HG03095 (cell line): ENCODE measurements around the gene CRIP1.

Experiments
- ATAC-seq: cut with Tn5 transposase; IDR thresholded peaks from one replicate; pipeline ENCODE4 v1.9.1; 2021; ENCODE audit warnings: moderate library complexity; ENCODE audit not compliant: unreplicated experiment

Gene CRIP1

DNA sequence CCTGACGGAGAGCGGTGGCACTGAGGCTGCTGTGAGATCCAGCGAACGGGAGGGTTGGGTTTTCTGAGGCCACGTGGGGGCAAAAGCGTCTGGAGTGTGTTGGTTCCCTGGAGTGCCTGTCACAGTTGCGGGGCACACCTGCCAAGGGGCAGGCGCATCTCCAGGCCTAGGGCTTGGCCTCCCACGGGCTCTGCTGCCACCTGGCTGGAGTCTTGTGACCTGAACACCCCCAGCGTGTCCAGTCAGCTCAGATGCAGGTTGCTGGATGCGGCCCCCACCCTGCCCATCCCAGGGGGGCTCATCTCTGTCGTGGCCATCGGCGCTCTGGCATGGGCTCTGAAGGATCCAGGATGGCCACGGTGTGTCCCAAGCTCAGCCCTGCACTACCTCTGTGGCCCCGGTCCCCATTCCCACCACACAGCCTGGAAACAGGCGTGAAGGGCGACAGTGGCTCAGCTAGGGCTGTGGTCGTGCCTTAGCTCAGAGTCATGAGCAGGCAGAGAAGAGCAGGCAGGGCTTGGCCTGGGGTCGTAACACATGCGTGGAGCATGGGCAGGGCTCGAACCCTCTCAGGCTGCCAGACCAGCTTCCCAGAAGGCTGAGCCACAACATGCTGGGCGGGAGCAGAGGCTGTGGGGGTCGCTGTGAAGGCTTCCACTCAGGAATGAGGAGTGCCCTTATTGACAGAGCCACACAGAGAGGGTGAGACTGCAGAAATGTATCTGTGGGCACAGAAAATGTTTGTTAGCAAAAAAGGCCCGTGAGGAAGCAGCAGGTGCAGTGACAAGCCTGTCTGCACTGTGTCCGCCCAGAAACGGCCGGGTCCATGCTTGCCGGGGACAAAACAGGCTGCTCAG lies 35.6 kb upstream of the CRIP1 start:
- ATAC-seq: no peak

DNA sequence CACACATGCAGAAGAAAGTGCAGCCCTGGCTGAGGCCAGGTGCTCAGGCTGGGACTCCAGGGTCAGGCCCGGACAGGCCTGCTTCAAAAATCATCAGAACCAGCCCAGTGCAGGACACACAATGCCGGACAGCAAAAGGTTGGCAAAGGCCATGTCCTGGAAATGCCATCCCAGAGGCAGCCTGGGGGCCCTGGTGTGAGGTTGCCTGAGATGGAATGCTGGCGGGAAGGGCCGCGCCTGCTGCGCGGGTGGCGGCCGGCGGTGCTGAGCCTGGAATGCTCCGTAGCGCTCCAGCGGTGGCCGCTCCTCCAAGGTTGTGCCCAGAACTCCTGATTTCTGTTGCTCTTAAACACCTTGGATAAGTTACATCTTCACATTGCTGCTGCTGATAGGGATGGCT lies 33.7 kb upstream of the CRIP1 start:
- no peak for ATAC-seq

DNA sequence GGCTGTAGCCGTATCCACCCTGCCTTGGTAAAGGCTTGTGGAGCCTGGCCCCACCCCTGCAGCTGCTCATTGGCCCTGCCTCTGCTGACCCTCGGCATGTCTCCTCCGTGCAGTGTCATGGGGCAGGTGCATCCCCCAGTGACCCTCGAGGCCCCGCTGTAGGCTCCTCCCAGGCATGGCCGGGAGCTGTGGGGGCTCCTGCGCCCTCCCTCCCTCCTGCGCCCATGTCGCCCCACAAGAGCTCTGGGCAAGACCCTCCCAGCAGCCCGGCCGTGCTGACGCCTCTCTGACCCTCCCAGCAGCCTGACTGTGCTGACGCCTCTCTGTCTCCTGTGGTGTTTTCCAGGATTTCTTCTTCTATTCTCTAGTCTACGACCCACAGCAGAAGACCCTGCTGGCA lies 32.8 kb upstream of the CRIP1 start:
- ATAC-seq: no peak

DNA sequence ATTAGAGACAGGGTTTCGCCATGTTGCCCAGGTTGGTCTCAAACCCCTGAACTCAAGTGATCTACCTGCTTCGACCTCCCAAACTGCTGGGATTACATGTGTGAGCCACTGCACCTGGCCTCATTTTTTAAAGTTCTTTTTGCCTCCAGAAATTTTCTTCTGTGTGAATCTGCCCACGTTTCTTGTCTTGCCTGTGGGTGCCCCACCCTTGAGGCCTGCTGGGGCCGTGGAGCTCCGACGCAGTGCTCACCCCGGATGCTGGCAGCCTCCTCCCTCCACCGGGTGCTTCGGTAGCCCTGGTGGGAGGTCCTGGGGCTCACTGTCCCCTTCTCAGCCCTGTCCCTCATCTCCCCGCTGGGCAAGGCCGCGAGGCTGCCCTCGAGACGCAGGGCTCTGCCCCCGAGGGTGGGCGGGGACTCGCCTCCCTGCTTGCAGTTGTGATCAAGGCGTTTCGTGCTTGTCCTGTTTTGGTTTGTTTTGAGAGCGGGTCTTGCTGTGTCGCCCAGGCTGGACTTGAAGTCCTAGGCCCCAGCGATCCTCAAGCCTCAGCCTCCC lies 31.5 kb upstream of the CRIP1 start:
- no peak for ATAC-seq

DNA sequence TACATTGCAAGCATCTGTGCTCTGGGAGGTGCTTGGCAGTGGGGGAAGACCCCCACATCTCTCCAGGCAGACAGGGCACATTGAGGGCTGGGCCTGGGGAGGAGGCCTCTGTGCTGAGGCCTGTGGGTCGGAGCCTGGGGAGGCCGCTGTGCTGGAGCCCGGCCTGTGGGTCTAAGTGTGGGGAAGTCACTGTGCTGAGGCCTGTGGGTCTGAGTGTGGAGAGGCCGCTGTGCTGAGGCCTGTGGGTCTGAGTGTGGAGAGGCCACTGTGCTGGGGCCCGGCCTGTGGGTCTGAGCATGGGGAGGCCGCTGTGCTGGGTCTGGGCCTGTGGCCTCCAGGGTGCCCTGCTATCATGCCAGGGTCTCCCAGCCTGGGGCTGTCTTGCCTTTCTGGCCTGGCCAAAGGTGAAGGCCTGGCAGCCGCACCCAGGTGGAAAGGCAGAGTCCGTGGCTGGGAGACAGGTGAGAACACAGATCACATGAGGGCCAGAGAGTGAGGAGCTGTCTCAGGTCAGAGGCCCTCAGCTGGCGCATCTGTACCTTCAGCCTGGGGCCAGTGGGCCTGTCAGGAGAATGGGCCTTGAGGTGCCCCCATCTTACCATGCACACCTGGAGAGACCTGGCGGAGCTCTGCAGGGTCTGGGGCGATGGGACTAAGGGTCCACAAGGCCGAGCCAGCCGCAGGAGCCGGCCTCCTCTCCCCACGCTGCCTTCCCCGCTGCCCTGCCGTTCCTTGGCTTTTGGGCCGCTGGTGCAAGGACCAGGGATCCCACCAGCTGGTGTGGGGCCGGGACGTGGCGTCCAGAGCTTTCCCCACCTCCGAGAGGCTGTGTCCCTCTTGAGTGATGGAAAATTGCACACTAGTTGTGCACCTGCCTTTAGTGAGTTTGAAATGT lies 30.7 kb upstream of the CRIP1 start:
- no peak for ATAC-seq

DNA sequence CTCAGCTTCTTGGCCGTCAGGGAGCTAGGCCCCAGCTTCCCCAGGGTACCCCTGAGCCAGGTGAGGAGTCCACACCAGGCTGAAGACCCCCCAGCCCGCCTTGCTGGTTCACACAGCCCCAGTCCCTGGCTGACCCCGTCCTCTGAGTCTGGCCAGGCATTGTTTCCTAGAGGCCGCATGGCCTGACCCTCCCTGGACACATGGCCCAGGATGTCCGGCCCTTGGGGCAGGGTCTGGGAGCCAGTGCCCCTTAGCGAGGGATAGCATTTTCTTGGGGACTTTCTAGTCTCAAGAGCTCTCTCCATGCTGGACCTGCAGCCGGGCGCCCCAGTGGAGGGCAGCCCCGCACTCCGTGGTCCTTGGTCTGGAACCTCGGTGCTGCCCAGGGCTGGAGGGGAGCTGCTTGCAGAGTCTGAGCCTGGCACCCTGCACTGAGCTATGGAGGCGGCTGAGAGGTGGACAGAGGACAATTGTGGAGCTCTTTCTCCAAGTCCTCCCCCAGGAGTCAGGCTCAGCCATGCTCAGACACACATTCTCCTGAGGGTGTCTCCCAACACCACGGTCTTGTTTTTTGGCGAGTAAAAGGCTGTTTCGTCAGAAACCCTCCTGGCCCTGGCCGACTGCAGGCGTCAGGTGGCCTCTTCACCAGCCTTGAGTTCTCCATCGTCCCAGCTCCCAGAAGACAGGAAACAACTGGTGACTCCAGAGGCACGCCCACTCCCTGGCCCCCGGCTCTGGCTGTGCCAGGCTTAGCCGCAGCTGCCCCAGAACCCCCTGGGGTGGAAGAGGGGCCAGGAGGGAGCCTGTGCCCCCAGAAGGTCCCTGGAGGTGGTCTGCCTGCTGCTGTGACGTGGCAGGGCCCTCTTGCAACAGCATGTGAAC lies 29.7 kb upstream of the CRIP1 start:
- no peak for ATAC-seq

DNA sequence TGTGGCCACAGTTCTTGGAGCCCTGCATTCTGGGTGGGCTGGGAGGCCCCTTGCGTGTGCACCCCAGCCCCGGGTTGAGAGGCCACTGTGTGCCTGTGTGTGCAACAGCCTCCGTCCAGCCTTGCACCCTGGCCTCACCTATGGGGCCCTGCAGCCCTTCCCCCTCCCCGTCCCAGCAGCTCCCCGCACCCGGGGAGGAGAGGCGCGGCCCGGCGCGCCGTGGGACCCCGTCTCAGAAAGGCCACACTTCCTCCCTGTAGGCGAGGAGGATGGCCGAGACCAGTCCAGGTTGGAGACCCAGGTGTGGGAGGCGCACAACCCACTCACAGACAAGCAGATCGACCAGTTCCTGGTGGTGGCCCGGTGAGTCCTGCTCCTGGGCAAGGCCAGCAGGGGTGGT lies 28.7 kb upstream of the CRIP1 start:
- ATAC-seq: no peak

DNA sequence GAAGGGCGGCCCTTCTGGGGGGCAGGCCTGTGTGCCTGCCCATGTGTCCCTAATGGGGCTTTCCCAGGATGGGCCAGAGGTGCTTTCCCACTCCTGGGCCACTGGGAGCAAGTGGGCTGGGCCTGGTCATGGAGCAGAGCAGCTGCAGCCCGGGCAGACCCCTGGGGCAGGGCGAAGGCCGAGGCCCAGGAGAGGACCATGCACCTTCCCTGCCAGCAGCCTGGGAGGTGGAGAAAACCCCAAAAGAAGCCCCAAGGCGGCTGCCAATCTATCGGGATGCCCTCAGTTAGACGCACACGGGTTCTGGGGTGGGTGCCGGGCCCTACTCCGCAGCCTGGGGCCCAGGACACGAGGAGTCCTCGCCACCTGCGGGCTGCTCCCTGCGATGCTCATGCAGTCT lies 28.1 kb upstream of the CRIP1 start:
- ATAC-seq: no peak

DNA sequence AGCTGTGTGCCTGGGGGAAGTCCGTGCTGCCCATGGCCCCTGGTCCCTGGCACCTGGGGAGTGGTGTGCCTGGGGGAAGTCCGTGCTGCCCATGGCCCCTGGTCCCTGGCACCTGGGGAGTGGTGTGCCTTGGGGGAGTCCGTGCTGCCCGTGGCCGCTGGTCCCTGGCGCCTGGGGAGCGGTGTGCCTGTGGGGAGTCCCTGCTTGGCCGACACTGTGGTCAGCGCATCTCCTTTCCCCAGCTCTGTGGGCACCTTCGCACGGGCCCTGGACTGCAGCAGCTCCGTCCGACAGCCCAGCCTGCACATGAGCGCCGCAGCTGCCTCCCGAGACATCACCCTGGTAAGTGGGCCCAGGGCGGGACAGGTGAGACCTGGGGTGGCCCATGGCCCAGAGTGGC lies 26.6 kb upstream of the CRIP1 start:
- ATAC-seq: no peak

DNA sequence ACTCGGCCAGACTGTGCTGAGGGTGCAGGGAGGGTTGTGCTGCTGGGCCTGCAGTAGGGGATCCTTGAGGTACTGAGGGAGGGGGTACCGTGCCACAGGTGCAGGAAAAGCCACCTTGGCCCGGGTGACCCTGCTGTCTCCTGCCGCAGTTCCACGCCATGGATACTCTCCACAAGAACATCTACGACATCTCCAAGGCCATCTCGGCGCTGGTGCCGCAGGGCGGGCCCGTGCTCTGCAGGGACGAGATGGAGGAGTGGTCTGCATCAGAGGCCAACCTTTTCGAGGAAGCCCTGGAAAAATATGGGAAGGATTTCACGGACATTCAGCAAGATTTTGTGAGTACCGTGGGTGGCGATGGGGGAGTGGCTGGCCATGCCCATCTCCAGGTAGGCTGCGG lies 26.1 kb upstream of the CRIP1 start:
- ATAC-seq: no peak

DNA sequence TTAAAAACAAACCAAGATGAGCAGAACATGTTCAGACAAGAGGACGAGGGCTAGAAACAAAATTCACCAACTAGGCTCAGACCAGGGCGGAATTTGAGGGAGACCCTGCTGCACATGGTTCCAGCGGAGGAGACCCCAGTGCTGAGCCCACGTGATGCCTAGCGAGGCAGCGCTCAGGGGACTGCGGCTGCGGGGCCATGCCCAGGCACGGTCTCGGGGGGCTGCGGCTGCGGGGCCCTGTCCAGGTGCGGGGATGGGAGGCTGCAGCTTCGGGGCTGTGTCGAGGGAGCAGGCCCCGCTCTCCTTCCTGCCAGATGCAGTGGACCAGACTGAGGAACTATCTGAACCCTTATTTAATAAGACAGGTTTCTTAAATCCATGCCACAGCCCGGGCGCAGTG lies 24.8 kb upstream of the CRIP1 start:
- ATAC-seq: no peak

DNA sequence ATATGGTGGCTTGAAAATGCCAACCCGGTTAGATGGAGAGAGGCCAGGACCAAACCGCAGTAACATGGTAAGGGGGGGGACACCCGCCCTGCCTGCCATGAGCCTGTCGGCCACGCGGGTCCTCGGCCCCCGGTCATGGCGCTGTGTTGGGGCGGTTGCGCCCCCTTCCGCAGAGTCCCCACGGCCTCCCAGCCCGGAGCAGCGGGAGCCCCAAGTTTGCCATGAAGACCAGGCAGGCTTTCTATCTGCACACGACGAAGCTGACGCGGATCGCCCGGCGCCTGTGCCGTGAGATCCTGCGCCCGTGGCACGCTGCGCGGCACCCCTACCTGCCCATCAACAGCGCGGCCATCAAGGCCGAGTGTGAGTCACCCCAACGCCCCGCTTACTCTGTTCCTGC lies 22.2 kb upstream of the CRIP1 start:
- ATAC-seq: no peak

DNA sequence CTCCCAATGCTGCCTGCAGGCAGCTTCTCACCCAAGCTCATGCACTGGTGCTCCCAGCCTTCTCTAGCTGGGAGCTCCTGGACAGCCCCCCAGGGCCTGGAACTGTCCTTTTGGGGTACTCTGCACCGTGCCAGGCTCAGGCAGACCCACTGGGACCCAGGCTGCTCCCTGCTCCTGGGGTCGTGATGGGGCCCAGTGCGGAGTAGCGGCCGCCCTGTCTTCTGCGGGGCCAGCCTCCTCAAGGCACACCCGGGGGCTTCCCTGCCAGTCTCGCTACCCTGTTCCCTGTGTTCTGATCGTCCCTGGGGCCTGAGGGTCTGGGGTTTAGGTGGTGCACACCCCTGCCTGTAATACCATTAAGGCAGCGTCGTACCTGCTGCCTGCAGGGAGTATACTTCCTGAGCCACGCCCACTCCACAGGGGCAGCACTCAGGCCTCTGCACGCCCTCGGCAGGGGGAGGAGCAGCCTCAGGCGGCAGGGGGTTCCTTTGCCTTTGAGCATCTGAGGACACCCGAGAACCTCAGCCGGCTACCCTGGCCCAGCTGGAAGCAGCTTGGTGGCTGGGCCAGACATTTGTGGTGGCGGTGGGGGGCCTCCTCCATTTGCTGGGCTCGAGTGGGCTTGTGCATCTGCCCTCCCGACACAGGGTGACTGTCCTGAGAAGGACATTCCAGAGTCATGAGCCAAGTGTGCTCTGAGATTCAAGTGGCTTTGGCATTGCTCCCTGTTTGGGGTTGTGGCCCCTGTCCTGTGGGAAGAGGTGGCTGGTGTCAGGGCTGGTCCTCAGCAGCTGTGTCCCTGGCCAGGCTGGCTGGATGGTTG lies 21.3 kb upstream of the CRIP1 start:
- no peak for ATAC-seq

DNA sequence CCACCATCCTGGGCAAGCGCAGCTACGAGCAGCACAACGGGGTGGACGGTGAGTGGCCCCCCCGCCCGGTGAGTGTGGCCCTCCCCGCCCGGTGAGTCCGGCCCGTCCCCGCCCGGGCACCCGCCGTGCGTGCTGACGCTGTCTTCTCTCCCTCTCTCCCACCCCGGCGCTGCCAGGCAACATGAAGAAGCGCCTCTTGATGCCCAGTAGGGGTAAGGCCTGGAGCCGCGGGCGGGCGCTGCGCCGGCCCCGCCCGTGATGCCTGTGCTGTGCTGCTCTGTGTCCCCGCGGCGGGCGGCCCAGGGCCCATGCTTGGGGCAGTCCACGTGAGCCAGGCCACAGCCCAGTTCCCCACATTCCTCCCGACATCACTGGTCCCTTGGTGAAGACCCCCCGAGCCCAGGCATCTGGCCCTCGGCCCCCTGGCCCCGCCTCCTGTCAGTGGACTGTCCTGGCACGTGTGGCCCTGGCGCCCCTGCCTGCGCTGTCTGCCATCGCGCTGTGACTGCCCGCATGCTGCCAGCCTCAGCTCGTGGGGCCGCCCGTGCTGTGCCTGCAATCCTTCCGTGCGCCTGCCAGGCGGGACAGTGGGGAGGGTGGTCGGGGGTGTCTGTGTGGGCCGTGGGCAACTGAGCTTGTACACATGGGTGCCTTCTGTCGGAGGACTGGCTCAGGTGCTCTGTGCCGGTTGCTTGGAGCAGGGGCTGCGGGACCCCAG lies 20.0 kb upstream of the CRIP1 start:
- no peak for ATAC-seq

DNA sequence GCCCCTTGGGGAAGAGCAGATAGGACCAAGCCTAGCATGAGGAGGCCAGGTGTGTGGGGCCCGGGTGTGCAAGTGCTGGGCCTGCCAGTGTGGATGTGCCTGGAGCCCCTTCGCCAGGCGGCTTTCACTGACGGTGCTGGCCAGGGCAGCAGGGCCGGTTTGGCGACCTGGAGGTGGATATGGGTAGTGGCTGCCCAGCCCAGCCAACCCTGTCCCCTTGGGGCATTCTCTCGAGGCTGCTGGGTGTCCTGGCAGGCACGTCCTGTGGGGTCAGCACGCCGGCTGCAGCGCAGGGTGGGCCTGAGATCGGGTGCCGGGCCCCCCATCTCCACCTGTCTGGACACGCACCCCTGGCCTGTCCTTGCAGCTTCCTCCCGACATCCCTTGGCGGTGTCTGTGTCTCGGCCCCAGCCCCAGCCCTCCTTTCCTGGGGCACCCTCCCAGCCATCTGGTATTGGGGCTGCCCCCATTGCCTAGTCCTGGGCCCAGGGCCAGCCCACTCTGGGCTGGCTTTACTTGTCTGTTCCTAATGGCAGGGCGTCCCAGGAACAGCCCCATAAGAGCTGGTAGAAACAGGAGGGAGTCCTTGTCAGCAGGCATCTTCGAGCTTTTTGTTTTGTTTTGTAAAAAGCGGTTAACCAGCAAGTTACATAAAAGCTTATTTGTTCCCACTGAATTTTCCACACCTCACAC lies 19.3 kb upstream of the CRIP1 start:
- no peak for ATAC-seq

DNA sequence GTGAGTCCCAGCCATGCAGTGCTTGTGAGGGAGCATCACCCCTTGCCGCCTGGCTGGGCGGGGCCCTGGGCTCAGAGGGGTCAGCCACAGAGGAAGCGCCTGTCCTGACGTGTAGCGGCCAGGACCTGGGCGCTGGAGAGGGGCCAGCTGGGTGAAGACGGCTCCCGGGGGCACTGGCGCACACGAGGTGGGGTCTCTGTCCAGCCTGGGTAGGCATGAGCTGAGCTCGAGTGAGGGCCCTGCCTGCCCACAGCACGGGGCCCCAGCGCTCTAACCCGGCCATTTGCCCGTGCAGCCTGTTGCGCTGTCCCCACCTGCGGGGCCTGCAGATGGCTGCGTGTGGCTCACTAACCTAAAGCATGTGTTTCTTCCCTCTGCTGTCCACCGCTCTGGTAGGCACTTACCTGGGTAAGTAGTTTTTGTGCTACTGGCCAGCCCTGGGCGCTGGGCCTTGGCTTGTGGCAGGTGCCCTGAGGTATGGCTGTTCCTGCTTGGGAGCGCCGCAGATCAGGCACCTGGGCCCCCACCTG lies 18.7 kb upstream of the CRIP1 start:
- no peak for ATAC-seq

DNA sequence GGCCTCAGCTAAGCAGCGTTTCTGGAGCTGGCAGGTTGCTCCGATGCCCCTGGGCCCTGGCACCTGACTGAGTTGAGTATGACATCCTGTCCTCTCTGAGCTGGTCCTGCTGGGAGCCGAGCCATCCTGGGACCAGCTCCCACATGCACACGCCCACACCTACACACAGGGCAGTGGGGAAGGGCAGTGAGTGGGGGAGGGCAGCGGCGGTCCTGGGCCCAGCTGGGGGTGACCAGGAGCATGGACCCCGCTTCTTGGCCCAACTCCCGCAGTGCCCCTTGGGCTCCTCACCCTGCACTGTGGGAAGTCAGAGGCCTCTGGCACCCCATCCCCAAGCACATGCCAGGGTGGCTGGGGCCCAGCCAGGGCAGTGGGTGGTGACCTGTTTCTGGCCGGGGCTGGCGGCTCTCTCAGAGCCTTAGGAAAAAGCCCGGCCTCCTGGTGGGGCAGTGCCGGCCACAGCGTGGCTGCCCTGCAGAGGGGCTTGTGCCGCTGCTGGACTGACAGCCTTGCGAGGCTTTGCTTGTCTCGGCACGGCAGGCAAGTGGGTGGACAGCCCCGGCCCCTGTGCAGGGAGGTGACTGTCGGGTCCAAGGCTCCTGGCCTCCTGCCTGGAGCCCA lies 18.0 kb upstream of the CRIP1 start:
- ATAC-seq: no peak
